ENCODE measurements around the gene IRAK4. TPM values are rescaled to one million over a fixed set of nuclear protein-coding genes. Genes with fewer than 3 reads are reported as not detected.
"Not testable (repeated sequence)": the region's sequence is repeated elsewhere in the genome, so short reads cannot be mapped to it uniquely, and the experiment has no call there.

Gene IRAK4
- 9.2 and 10.8 TPM in 2 replicates for total RNA-seq (2014; rRNA removed; shearing (Covaris generic))

- in situ Hi-C loops (cut with HindIII; ENCODE audit: low sequenced_read_pairs), result no loop called here
These were observed at the start of gene IRAK4, which contains the start of gene PUS7L for GRCh38 chr12:43758728-43759563. IRAK4 (plus strand) TSS chr12:43758951; CDS start chr12:43768112, 9,161 bp downstream. PUS7L (minus strand) TSS chr12:43758790; CDS start chr12:43755245, 3,545 bp downstream.

GRCh38 chr12:43711348-43711747 is 47.4 kb upstream of the IRAK4 start:
- in situ Hi-C loops (cut with HindIII; ENCODE audit: low sequenced_read_pairs), result no loop called here
- DNase-seq (ENCODE audit: low spot score), result no peak

More at GRCh38 chr12:43758728-43759563, at the start of gene IRAK4, which contains the start of gene PUS7L:
- peak; percentile 98 for DNase-seq (ENCODE audit: low spot score)

GRCh38 chr12:43722621-43723020 is 36.1 kb upstream of the IRAK4 start:
- in situ Hi-C loops (cut with HindIII; ENCODE audit: low sequenced_read_pairs), result no loop called here
- no peak for DNase-seq (ENCODE audit: low spot score)

GRCh38 chr12:43723134-43723533 is 35.6 kb upstream of the IRAK4 start:
- in situ Hi-C loops (cut with HindIII; ENCODE audit: low sequenced_read_pairs), result no loop called here
- no peak for DNase-seq (ENCODE audit: low spot score)

GRCh38 chr12:43728117-43728516 is 30.6 kb upstream of the IRAK4 start:
- in situ Hi-C loops (cut with HindIII; ENCODE audit: low sequenced_read_pairs), result no loop called here
- DNase-seq (ENCODE audit: low spot score), result no peak

GRCh38 chr12:43728698-43729097 is 30.1 kb upstream of the IRAK4 start:
- in situ Hi-C loops (cut with HindIII; ENCODE audit: low sequenced_read_pairs), result no loop called here
- no peak for DNase-seq (ENCODE audit: low spot score)

- DNase-seq (ENCODE audit: low spot score), result no peak
- in situ Hi-C loops (cut with HindIII; ENCODE audit: low sequenced_read_pairs), result no loop called here
These were observed 28.5 kb upstream of the IRAK4 start for GRCh38 chr12:43730283-43730682.

GRCh38 chr12:43733687-43734086 is 25.1 kb upstream of the IRAK4 start:
- in situ Hi-C loops (cut with HindIII; ENCODE audit: low sequenced_read_pairs), result no loop called here
- DNase-seq (ENCODE audit: low spot score), result no peak

GRCh38 chr12:43736927-43737440 is 21.8 kb upstream of the IRAK4 start:
- no peak for DNase-seq (ENCODE audit: low spot score)
- in situ Hi-C loops (cut with HindIII; ENCODE audit: low sequenced_read_pairs), result no loop called here

GRCh38 chr12:43737646-43738045 is 21.1 kb upstream of the IRAK4 start:
- in situ Hi-C loops (cut with HindIII; ENCODE audit: low sequenced_read_pairs), result no loop called here
- DNase-seq (ENCODE audit: low spot score), result no peak

- in situ Hi-C loops (cut with HindIII; ENCODE audit: low sequenced_read_pairs), result no loop called here
- DNase-seq (ENCODE audit: low spot score), result no peak
These were observed 18.1 kb upstream of the IRAK4 start for GRCh38 chr12:43740511-43741100.

- no peak for DNase-seq (ENCODE audit: low spot score)
- in situ Hi-C loops (cut with HindIII; ENCODE audit: low sequenced_read_pairs), result no loop called here
These were observed 16.6 kb upstream of the IRAK4 start for GRCh38 chr12:43742106-43742505.

GRCh38 chr12:43744826-43745225 is 13.9 kb upstream of the IRAK4 start:
- in situ Hi-C loops (cut with HindIII; ENCODE audit: low sequenced_read_pairs), result no loop called here
- no peak for DNase-seq (ENCODE audit: low spot score)

- in situ Hi-C loops (cut with HindIII; ENCODE audit: low sequenced_read_pairs), result no loop called here
These were observed 9.7 kb upstream of the IRAK4 start for GRCh38 chr12:43749016-43749415.

GRCh38 chr12:43750814-43751213 is 7.9 kb upstream of the IRAK4 start:
- no peak for DNase-seq (ENCODE audit: low spot score)
- in situ Hi-C loops (cut with HindIII; ENCODE audit: low sequenced_read_pairs), result no loop called here

More at GRCh38 chr12:43749016-43749415, 9.7 kb upstream of the IRAK4 start:
- no peak for DNase-seq (ENCODE audit: low spot score)

GRCh38 chr12:43751360-43751759 is 7.4 kb upstream of the IRAK4 start:
- DNase-seq (ENCODE audit: low spot score); in situ Hi-C loops (cut with HindIII; ENCODE audit: low sequenced_read_pairs): not testable (repeated sequence)

- in situ Hi-C loops (cut with HindIII; ENCODE audit: low sequenced_read_pairs), result no loop called here
- no peak for DNase-seq (ENCODE audit: low spot score)
These were observed 4.7 kb upstream of the IRAK4 start for GRCh38 chr12:43754015-43754414.

GRCh38 chr12:43758247-43758727 is 464 bp upstream of the IRAK4 start:
- in situ Hi-C loops (cut with HindIII; ENCODE audit: low sequenced_read_pairs), result no loop called here

GRCh38 chr12:43760396-43760795 is 1.6 kb downstream of the IRAK4 start:
- DNase-seq (ENCODE audit: low spot score), result no peak
- in situ Hi-C loops (cut with HindIII; ENCODE audit: low sequenced_read_pairs), result loop anchor here (10.0 kb wide), 1 partner anchor 124 kb away; no protein-coding TSS in a partner anchor

More at GRCh38 chr12:43758247-43758727, 464 bp upstream of the IRAK4 start:
- peak; percentile 65 for DNase-seq (ENCODE audit: low spot score)

GRCh38 chr12:43761500-43761899 is 2.7 kb downstream of the IRAK4 start:
- in situ Hi-C loops (cut with HindIII; ENCODE audit: low sequenced_read_pairs), result loop anchor here (10.0 kb wide), 1 partner anchor 123 kb away; no protein-coding TSS in a partner anchor
- DNase-seq (ENCODE audit: low spot score), result no peak

Data from G401 (cell line).